Progenitor cell of endocrine pancreas (in vitro differentiated cells): ENCODE results near the gene CALM1. TPM values are rescaled to one million over a fixed set of nuclear protein-coding genes. Genes with fewer than 3 reads are reported as not detected.

Experiments used
- DNase-seq: peaks from one replicate; pipeline ENCODE4 v3.0.0; 2021; ENCODE audit warnings: low spot score; ENCODE audit not compliant: unreplicated experiment
- H3K27ac Mint-ChIP-seq: 2 replicates; pipeline ENCODE4 v1.8.0; 2021; ENCODE audit warnings: mild to moderate bottlenecking, moderate library complexity, mixed read lengths
- H3K27me3 Mint-ChIP-seq: 2 replicates; pipeline ENCODE4 v1.8.0; 2021; ENCODE audit warnings: mixed read lengths
- H3K36me3 Mint-ChIP-seq: 2 replicates; pipeline ENCODE4 v1.8.0; 2022; ENCODE audit warnings: mixed read lengths; ENCODE audit not compliant: insufficient read depth
- H3K4me1 Mint-ChIP-seq: 2 replicates; pipeline ENCODE4 v1.8.0; 2021; ENCODE audit warnings: low read depth, mixed read lengths
- H3K4me3 Mint-ChIP-seq: 2 replicates; pipeline ENCODE4 v1.8.0; 2021; ENCODE audit warnings: low read depth, mild to moderate bottlenecking, moderate library complexity, mixed read lengths
- H3K9me3 Mint-ChIP-seq: 2 replicates; pipeline ENCODE4 v1.8.0; 2021; ENCODE audit warnings: low read depth, mixed read lengths
- total RNA-seq: library from RNA; stranded (reverse); gene quantifications from 2 replicates; pipeline ENCODE4 v1.2.1, GENCODE V29; 2021
- TF ChIP-seq, protein P1 (sequence below): fragments of 200-600 bp; sonication (generic); IDR thresholded peaks from one replicate; pipeline ENCODE4 v1.5.0; 2021; ENCODE audit warnings: antibody characterized with exemption, mild to moderate bottlenecking; ENCODE audit not compliant: unreplicated experiment

Gene CALM1
- total RNA-seq, 1 donor from 2014 or later: 331 TPM

DNA sequence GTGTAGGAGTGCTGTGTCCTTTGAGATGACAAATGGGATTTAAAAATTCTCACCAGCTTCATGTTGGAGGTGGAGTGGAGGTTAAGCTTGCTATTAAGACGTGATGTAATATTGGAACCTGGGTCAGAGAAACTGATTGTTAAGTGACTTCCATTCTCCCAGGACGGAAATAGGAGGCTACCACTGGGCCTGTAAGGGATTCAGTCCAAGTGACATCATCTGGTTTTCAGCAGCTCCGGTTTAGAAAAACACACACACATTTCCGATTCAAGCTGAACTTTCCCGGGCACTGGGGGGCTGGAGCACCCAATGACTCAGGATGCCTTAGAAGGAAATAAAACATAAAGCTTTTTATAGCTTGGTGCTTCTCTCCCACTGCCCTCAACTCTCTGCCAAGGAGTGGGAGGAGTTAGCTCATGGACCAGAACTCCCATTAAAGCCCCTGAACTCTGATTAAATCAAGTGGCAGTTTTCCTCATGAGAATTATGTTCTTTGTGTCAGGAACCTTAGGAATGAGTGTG lies 12.4 kb downstream of the CALM1 start:
- Mint-ChIP-seq H3K4me1 (no peaks in the 10 kb centered on the region), H3K27ac (no peak overlapping the region)

DNA sequence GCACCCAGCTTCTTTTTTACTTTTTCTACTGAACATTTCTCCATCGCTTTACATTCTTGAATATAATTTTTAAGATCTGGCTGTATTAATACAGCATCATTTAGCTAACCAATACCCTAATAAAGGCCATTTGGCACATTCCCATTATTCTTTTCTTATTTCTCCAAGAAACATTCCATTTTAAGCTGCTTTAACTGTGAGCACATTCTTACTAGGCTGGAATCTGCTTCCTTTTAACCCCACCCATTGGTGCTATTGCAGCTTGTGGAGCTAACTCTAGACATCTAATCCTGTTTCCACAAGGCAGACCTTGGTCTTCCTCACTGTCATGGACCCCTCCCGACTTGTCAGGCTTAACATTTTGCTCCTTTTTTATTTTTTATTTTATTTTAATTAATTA lies 15.2 kb downstream of the CALM1 start:
- Mint-ChIP-seq H3K4me3 (no peak overlapping the region), H3K27ac (no peak overlapping the region), H3K36me3 (no peaks in the 10 kb centered on the region), H3K4me1 (no peaks in the 10 kb centered on the region), H3K27me3 (no peaks in the 10 kb centered on the region), H3K9me3 (no peaks in the 10 kb centered on the region)
- DNase-seq: no peak
- TF ChIP-seq, protein P1, sequence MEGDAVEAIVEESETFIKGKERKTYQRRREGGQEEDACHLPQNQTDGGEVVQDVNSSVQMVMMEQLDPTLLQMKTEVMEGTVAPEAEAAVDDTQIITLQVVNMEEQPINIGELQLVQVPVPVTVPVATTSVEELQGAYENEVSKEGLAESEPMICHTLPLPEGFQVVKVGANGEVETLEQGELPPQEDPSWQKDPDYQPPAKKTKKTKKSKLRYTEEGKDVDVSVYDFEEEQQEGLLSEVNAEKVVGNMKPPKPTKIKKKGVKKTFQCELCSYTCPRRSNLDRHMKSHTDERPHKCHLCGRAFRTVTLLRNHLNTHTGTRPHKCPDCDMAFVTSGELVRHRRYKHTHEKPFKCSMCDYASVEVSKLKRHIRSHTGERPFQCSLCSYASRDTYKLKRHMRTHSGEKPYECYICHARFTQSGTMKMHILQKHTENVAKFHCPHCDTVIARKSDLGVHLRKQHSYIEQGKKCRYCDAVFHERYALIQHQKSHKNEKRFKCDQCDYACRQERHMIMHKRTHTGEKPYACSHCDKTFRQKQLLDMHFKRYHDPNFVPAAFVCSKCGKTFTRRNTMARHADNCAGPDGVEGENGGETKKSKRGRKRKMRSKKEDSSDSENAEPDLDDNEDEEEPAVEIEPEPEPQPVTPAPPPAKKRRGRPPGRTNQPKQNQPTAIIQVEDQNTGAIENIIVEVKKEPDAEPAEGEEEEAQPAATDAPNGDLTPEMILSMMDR: no peak

More for the DNA sequence above, 12.4 kb downstream of the CALM1 start:
- Mint-ChIP-seq H3K27me3 (no peaks in the 10 kb centered on the region), H3K4me3 (no peak overlapping the region), H3K9me3 (no peaks in the 10 kb centered on the region), H3K36me3 (peaks cover 15% of the 10 kb centered on the region)
- DNase-seq: no peak
- TF ChIP-seq, protein P1: no peak

DNA sequence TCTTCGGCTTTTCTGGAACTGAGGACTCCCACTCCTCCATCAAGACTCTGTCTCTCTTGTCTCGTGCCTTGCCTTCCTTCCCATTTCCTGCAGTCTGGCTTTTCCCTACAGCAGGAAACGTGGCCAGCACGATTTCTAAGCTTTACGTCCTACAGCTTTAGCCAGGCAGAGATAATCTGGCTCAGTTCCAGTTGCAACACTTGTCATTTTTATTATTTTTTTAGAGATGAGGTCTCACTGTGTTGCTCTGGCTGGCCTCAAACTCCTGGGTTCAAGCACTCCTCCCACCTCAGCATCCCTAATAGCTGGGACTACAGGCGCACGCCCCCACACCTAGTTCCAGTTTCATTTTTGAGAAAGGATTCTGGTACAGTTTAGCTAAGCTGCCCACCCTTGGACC lies 19.9 kb downstream of the CALM1 start:
- DNase-seq: no peak
- H3K36me3 Mint-ChIP-seq: no peaks in the 10 kb centered on the region
- TF ChIP-seq, protein P1: no peak
- no peak overlapping the region for H3K4me3 Mint-ChIP-seq
- H3K27me3 Mint-ChIP-seq: no peaks in the 10 kb centered on the region
- no peaks in the 10 kb centered on the region for H3K4me1 Mint-ChIP-seq
- peaks cover 6% of the 10 kb centered on the region for H3K9me3 Mint-ChIP-seq
- no peak overlapping the region for H3K27ac Mint-ChIP-seq

DNA sequence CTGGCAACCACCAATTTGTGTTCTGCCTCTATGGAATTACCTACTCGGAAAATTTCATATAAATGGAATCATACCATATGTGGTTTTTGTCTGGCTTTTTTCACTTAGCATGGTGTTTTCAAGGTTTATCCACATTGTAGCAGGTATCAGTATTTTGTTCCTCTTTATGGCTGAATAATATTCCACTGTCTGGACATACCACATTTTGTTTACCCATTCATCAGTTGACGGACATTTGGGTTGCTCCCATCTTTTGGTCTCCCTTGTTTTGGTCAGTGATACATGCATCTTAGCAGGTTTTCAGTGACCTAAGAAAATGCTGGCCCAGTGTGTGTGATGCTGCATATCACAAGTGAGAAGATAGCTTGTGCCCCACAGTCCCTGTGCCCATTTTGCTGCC lies 21.2 kb downstream of the CALM1 start:
- Mint-ChIP-seq H3K27ac (no peak overlapping the region), H3K27me3 (no peaks in the 10 kb centered on the region), H3K36me3 (no peaks in the 10 kb centered on the region), H3K4me1 (no peaks in the 10 kb centered on the region), H3K9me3 (peaks cover 6% of the 10 kb centered on the region), H3K4me3 (no peak overlapping the region)
- no peak for DNase-seq
- TF ChIP-seq, protein P1: no peak

DNA sequence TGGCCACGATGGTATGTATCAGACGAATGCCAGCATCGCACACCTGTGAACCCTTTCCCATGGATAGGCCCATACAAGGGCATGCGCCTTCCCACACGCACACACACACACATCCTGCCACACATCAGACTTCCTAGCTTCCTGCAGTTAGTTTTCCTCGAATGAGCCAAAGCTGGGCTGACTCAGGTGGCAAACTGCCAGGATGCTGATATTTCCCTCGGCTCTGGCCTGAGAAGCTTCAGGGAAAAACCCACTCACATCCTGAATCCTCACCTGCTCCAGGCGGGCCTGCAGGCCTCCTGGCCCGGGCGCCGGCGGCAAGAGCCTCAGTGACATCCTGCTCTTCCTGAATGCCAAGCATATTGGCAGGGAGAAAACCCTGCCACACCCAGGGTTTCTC lies 22.4 kb downstream of the CALM1 start:
- Mint-ChIP-seq H3K27me3 (no peaks in the 10 kb centered on the region), H3K27ac (no peak overlapping the region), H3K36me3 (no peaks in the 10 kb centered on the region), H3K4me1 (no peaks in the 10 kb centered on the region), H3K9me3 (peaks cover 6% of the 10 kb centered on the region), H3K4me3 (no peak overlapping the region)
- no peak for DNase-seq
- TF ChIP-seq, protein P1: no peak
